IPS-18c (cell line): Measurements from ENCODE around the gene RAB3IL1.

ENCODE experiments used
- H3K4me3 ChIP-seq: 2 replicates; pipeline ENCODE4 v1.7.0; 2013; ENCODE audit warnings: low read depth, mild to moderate bottlenecking, low read length, moderate library complexity; ENCODE audit not compliant: insufficient read depth
- H3K9me3 ChIP-seq: one replicate; pipeline ENCODE4 v1.6.1; 2013; ENCODE audit warnings: mild to moderate bottlenecking, low read length, moderate library complexity; ENCODE audit not compliant: control insufficient read depth, insufficient read depth

The RAB3IL1 gene

GRCh38 chr11:61848631-61849030, 68.7 kb downstream of the RAB3IL1 start:
- no peaks in the 10 kb centered on the region for H3K9me3 ChIP-seq
- no peak overlapping the region for H3K4me3 ChIP-seq

- Histone ChIP-seq H3K9me3 (no peaks in the 10 kb centered on the region), H3K4me3 (no peak overlapping the region)
These were observed 69.3 kb downstream of the RAB3IL1 start for GRCh38 chr11:61847914-61848581.
